Measurements from ENCODE around the gene GATD1. TPM values are rescaled to one million over a fixed set of nuclear protein-coding genes. Genes with fewer than 3 reads are reported as not detected.

GATD1 gene
- total RNA-seq, 4 donors from 2014 or later, result 47.6 to 81.7 (median 52.9) TPM

DNA sequence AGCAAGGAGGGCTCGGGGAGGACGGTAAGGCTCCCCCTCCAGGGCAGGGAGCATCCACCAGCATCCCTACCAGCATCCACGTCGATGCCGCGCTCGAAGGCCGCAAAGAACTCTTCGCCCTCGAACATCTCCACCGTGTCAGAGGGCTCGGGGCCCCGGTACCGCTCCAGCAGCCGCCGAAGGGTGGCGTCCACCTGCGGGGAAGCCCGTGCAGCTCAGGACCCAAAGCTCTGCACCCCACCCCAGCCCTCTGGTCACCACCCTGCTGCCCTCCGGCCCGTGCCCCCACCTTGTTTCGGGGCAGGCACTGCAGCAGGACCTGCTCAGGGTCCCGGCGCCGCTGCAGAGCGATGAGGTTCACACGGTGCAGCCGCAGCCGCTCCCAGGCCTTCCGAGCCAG lies 23.2 kb upstream of the GATD1 start:
- Histone ChIP-seq H3K27me3 (no peaks in the 10 kb centered on the region), H3K4me3 (no peak overlapping the region), H3K36me3 (peaks cover 0 to 43% (median 0%) of the 10 kb centered on the region in 3 donors), H3K9me3 (no peaks in the 10 kb centered on the region), H3K27ac (no peak overlapping the region), H3K4me1 (peaks cover 13 to 43% (median 29%) of the 10 kb centered on the region in 4 donors)
- DNase-seq, result no peak
- TF ChIP-seq CTCF (IDR thresholded peaks at IDR 0.05) (no peak), POLR2A (IDR thresholded peaks at IDR 0.05) (no peak)

- Histone ChIP-seq H3K9me3 (no peaks in the 10 kb centered on the region), H3K36me3 (peaks cover 0 to 43% (median 0%) of the 10 kb centered on the region in 3 donors), H3K27ac (no peak overlapping the region), H3K27me3 (no peaks in the 10 kb centered on the region), H3K4me3 (no peak overlapping the region), H3K4me1 (peaks cover 13 to 47% (median 35%) of the 10 kb centered on the region in 4 donors)
- DNase-seq, result no peak
- no peak for TF ChIP-seq POLR2A (IDR thresholded peaks at IDR 0.05)
- no peak for TF ChIP-seq CTCF (IDR thresholded peaks at IDR 0.05)
These were observed 22.5 kb upstream of the GATD1 start for GRCh38 chr11:799641-800316.

- Histone ChIP-seq H3K27me3 (no peaks in the 10 kb centered on the region), H3K4me3 (peak within 1 kb of the TSS; percentile 71 to 88 (median 78)), H3K9me3 (no peaks in the 10 kb centered on the region), H3K27ac (peak within 1 kb of the TSS; percentile 87 to 98 (median 92)), H3K4me1 (peaks cover 5 to 38% (median 27%) of the 10 kb centered on the region in 4 donors), H3K36me3 (peaks cover 0 to 45% (median 0%) of the 10 kb centered on the region in 3 donors)
- DNase-seq, result peak; percentile 79 to 91 (median 91)
- peak in 1 of 2 donors; percentile 9 for TF ChIP-seq POLR2A (IDR thresholded peaks at IDR 0.05)
- peak; percentile 83 to 98 (median 94) for TF ChIP-seq CTCF (IDR thresholded peaks at IDR 0.05)
These were observed 20.9 kb upstream of the GATD1 start, which contains the start of gene SLC25A22 for GRCh38 chr11:798093-798713. TSS of gene SLC25A22 (minus strand) at chr11:798281. CDS start at chr11:795006, 3,275 bp downstream.

DNA sequence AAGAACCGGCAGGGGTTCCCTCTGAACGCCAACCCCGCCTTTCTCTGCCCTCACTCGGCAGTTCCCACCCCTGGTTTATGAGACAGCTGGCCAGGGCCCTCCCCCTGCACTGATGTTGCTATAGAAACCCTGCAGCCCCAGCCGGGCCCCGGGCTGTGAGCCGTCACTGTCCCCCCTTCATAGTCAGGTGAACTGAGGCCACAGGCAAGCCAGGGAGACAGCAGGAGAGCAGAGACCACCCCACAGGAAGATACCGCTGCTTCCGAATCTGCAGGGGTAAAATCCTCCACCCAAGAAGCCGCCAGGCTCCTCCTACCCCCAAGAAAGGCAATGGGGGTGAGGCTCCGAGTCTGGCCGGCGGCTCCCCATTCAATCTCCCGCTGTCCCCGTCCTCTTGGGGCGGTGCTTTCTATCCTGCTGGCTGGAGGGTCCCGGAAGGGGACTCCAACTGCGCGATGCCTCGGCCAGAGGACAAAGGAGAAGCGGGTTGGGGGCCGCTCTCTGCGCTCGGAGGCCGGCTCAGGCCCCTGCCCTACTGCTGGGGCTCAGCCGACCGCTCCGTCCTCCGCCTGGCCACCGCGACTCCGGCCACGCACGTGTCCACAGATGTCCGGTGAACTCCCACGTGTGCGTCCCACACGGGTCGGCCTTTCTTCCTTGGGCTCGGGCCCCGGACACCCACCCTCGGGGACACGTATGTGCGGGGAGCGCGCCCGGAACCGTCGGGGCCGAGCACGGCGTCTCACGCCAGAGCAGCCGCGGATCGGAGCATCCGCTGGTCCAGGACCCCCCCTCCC lies 20.2 kb upstream of the GATD1 start:
- Histone ChIP-seq H3K27me3 (no peaks in the 10 kb centered on the region), H3K9me3 (no peaks in the 10 kb centered on the region), H3K4me3 (peak overlapping the region; percentile 71 to 88 (median 78)), H3K4me1 (peaks cover 5 to 33% (median 27%) of the 10 kb centered on the region in 4 donors), H3K36me3 (peaks cover 0 to 45% (median 0%) of the 10 kb centered on the region in 3 donors), H3K27ac (peak overlapping the region; percentile 87 to 98 (median 92))
- DNase-seq, result peak; percentile 78 to 88 (median 81)
- TF ChIP-seq CTCF (IDR thresholded peaks at IDR 0.05) (no peak), POLR2A (IDR thresholded peaks at IDR 0.05) (no peak)

DNA sequence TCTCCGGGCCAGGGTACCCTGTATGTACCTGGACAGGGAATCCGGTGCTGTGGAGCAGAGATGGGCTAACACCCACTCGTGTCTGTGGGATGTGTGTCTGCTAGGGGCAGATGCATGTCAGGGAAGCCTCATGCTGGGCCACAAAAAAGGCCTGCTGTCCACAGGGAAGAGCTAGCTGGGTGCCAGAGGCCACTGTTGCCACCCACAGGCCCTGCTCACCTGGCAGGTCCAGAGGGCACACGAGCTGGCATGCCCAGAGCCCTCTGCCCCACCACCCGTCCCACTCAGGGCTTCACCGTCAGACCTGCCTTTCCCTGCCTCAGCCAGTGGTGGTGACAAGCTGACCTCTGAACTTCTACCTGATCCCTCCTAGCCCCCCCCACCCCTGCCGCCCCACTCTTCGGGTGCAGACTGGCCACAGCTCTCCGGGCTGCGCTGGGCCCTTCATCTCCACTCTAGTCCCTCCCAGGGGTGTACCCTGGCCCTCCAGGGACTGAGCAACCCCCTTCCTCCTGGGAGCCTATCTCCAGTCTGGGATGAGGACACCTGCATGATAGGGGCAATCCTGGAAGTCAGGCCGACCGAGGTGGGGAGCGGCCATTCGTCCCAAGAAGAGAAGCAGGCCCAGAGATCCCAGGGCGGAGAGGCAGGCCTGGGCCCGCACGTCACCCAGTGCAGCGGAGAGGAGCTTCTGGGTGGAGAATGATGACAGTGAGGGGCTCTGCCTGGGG lies 19.4 kb upstream of the GATD1 start:
- DNase-seq, result peak in 2 of 3 donors; percentile 67 to 71
- Histone ChIP-seq H3K4me3 (peak overlapping the region; percentile 71 to 88 (median 78)), H3K27me3 (no peaks in the 10 kb centered on the region), H3K4me1 (peaks cover 5 to 33% (median 27%) of the 10 kb centered on the region in 4 donors), H3K36me3 (peaks cover 0 to 44% (median 0%) of the 10 kb centered on the region in 3 donors), H3K9me3 (no peaks in the 10 kb centered on the region), H3K27ac (peak overlapping the region; percentile 87 to 98 (median 92))
- TF ChIP-seq CTCF (IDR thresholded peaks at IDR 0.05), result no peak
- no peak for TF ChIP-seq POLR2A (IDR thresholded peaks at IDR 0.05)

Data from Peyer's patch (tissue), 4 donors.